GM12873 (cell line): Measurements from ENCODE around the gene MYBPC3.

Source experiments
- CTCF ChIP-seq: IDR thresholded peaks from 2 replicates; pipeline ENCODE4 v1.5.1; 2012; ENCODE audit warnings: low read depth, mild to moderate bottlenecking, moderate library complexity, low read length, control low read depth; ENCODE audit not compliant: insufficient read depth; ENCODE audit errors: missing control alignments

MYBPC3 gene

GRCh38 chr11:47360341-47360740 is 7.8 kb upstream of the MYBPC3 start:
- TF ChIP-seq CTCF = no peak

GRCh38 chr11:47359586-47359985 is 7.1 kb upstream of the MYBPC3 start:
- no peak for TF ChIP-seq CTCF

- TF ChIP-seq CTCF = no peak
Measured at GRCh38 chr11:47359162-47359561, 6.7 kb upstream of the MYBPC3 start.

GRCh38 chr11:47358731-47359051 is 6.2 kb upstream of the MYBPC3 start:
- no peak for TF ChIP-seq CTCF

GRCh38 chr11:47357985-47358730 is 5.7 kb upstream of the MYBPC3 start:
- TF ChIP-seq CTCF = no peak

- no peak for TF ChIP-seq CTCF
Measured at GRCh38 chr11:47356998-47357329, 4.5 kb upstream of the MYBPC3 start.

- TF ChIP-seq CTCF = no peak
Measured at GRCh38 chr11:47356129-47356997, 3.9 kb upstream of the MYBPC3 start.
